ENCODE data around the gene TBXAS1.

Gene TBXAS1

GRCh38 chr7:140016540-140016939 lies 187.5 kb downstream of the TBXAS1 start:
- H3K4me3 ChIP-seq = no peak overlapping the region
- no peak for DNase-seq (ENCODE audit: low spot score)
- H3K27ac ChIP-seq = no peak overlapping the region
- TF ChIP-seq, protein P1, sequence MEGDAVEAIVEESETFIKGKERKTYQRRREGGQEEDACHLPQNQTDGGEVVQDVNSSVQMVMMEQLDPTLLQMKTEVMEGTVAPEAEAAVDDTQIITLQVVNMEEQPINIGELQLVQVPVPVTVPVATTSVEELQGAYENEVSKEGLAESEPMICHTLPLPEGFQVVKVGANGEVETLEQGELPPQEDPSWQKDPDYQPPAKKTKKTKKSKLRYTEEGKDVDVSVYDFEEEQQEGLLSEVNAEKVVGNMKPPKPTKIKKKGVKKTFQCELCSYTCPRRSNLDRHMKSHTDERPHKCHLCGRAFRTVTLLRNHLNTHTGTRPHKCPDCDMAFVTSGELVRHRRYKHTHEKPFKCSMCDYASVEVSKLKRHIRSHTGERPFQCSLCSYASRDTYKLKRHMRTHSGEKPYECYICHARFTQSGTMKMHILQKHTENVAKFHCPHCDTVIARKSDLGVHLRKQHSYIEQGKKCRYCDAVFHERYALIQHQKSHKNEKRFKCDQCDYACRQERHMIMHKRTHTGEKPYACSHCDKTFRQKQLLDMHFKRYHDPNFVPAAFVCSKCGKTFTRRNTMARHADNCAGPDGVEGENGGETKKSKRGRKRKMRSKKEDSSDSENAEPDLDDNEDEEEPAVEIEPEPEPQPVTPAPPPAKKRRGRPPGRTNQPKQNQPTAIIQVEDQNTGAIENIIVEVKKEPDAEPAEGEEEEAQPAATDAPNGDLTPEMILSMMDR (IDR thresholded peaks at IDR 0.05) = no peak

DNA sequence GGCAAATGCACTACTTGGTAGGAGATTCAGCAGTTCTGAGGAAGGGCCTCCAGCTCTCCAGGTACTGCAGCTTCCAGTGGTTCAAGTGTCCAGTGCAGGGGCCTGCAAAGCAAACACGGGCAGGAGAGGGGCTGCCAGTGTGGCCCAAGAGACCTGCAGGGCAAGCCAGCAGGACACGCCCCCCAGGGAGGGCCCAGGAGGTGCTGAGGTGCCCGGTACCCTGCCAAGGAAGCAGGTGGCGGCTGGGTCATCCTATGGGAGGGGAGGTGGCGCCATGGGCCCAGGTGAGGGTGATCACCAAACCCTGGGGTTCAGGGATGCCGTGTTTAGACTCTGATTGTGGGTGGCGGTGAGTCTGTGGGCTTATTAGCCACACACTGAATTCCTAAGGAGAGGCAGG lies 188.0 kb downstream of the TBXAS1 start:
- no peak for DNase-seq (ENCODE audit: low spot score)
- no peak overlapping the region for H3K27ac ChIP-seq

DNA sequence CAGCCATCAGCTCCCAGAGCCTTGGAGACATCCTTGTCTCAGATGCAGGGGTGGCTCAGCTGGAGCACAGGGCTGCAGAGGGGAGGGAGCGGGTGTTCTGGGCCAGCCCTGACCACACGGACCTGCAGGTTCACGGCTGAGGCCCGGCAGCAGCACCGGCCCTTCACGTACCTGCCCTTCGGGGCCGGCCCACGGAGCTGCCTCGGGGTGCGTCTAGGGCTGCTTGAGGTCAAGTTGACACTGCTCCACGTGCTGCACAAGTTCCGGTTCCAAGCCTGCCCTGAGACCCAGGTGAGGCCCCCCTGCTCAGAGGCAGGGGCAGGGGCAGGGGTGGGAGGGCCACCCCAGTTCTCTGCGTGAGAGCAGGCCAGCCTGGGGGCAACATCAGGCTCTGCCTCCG lies 188.5 kb downstream of the TBXAS1 start:
- no peak for DNase-seq (ENCODE audit: low spot score)
- Histone ChIP-seq H3K27ac (no peak overlapping the region), H3K4me3 (no peak overlapping the region)
- TF ChIP-seq, protein P1 (IDR thresholded peaks at IDR 0.05) = no peak

More for the DNA sequence above, 188.0 kb downstream of the TBXAS1 start:
- TF ChIP-seq, protein P1 (IDR thresholded peaks at IDR 0.05) = no peak
- no peak overlapping the region for H3K4me3 ChIP-seq

DNA sequence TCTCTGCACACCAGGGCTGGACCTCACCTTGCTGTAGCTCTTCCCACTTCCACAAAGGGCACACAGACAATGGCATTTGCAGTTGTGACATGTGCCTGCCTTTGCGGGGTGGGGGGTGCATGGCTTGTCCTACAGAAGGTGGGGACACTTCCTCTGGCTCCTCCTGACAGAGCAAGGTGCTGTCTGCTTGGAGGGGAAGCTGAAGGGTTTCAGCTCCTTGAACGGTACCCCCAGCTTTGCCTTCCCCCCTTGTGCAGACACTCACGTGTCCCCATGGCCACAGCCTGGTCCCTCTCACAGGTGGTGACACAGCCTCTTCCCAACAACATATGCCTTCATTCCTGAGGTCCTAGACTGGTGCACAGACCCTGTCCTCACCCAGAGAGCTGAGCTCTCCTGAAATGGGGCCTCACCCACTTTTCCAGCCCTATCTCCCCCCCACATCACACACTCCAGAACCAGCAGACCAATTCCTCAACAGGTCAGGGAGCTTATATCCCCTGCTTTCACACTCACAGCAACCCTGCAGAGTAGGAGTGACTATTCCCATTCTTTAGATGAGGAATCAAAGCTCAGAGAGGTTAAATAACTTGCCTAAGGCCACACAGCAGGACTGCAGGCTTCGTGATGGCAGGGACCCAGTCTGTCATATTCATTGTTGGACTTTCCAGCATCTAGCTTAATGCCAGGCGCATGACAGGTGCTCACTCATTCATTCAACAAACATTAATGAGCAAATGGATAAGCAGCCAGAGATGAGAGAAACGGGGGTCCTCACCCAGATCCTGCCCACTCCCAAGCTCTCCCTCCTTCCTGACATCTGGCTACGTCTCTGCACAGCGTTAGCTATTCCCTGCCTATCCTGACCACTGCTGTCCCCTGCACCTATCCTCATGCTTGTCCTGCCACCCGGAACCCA lies 189.3 kb downstream of the TBXAS1 start:
- Histone ChIP-seq H3K4me3 (no peak overlapping the region), H3K27ac (no peak overlapping the region)
- no peak for DNase-seq (ENCODE audit: low spot score)
- TF ChIP-seq, protein P1 (IDR thresholded peaks at IDR 0.05) = no peak

DNA sequence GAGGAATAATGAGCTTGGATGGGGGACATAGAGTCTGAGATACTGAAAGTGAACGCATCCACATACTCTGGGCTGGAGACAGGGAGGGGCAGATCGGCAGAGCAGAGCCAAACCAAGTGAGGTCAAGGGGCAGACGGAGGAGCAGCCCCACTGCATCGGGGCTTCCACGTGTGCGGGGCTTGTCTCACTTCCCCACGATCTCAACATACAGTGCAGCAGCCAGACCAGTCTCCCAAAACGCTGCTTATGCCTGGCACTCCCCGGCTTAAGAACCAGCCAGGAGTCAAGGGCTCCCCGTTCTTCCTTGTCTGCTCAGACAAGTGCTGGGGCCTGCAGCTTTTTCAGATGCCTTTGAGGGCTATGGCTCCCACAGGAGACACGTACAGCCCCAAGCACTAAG lies 190.1 kb downstream of the TBXAS1 start:
- TF ChIP-seq, protein P1 (IDR thresholded peaks at IDR 0.05) = no peak
- no peak for DNase-seq (ENCODE audit: low spot score)
- no peak overlapping the region for H3K27ac ChIP-seq
- no peak overlapping the region for H3K4me3 ChIP-seq

- no peak overlapping the region for H3K4me3 ChIP-seq
Observed at GRCh38 chr7:140019606-140020005, 190.5 kb downstream of the TBXAS1 start.

More at GRCh38 chr7:140019606-140020005, 190.5 kb downstream of the TBXAS1 start:
- H3K27ac ChIP-seq = no peak overlapping the region
- DNase-seq (ENCODE audit: low spot score) = no peak
- TF ChIP-seq, protein P1 (IDR thresholded peaks at IDR 0.05) = no peak

Measured in coronary artery (tissue), 2 donors.